Measurements from ENCODE around the gene RMND5B.
A peak's percentile ranks its signal among the peaks of the same experiment; 100 is the strongest.

The RMND5B gene

DNA sequence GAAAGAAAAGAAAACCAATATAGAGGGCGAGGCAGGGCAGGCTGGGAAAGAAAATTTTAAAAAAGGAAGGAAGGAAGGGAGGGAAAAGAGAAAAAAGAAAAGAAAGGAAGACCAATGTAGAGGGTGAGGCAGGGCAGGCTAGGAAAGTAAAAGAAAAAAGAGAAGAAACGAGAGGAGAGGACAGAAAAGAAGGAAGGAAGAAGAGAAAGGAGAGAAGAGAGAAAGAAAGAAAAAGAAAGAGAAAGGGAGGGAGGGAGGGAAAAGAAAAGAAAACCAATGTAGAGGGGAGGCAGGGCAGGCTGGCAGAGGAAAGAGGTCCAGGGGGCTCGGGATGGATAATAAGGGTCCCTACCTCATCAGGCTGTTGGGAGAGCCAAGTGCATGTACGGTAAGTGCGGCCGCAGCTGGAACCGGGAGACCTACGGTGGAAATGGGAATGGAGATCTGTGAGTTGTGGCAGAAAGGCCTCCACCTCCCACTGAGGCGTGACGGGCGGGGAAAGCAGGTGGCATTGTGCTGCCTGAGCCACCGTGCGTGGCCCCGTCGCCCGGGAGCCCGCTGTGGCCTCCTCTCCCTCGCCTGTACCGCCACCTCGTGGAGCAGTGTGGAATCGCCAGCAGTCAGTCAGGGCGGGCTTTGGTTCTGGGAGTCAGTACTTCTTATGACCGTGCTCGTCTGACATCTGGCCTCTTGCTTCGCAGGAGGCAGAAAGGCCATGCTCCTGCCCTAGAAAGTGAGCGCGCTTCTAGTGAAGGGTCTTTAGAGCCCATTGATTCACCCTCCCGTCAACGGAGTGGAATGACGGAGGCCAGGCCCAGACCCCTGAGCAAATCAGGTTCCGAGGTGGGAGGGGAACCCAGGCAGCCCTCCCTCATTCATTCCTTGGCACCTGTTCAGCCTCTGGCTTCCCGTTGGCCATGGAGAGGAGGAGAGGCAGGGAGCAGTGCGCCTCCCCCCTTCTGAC, 33.2 kb downstream of the RMND5B start:
- TF ChIP-seq, protein P1, sequence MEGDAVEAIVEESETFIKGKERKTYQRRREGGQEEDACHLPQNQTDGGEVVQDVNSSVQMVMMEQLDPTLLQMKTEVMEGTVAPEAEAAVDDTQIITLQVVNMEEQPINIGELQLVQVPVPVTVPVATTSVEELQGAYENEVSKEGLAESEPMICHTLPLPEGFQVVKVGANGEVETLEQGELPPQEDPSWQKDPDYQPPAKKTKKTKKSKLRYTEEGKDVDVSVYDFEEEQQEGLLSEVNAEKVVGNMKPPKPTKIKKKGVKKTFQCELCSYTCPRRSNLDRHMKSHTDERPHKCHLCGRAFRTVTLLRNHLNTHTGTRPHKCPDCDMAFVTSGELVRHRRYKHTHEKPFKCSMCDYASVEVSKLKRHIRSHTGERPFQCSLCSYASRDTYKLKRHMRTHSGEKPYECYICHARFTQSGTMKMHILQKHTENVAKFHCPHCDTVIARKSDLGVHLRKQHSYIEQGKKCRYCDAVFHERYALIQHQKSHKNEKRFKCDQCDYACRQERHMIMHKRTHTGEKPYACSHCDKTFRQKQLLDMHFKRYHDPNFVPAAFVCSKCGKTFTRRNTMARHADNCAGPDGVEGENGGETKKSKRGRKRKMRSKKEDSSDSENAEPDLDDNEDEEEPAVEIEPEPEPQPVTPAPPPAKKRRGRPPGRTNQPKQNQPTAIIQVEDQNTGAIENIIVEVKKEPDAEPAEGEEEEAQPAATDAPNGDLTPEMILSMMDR (IDR thresholded peaks at IDR 0.05; ENCODE audit: low read depth, low read length, missing control alignments), result peak; percentile 99
- no peak for DNase-seq (ENCODE audit: low read depth)
- peak overlapping the region; percentile 15 for H3K4me3 ChIP-seq (ENCODE audit: low read depth, low read length)
- in situ Hi-C loops (cut with HindIII; ENCODE audit: low sequenced_read_pairs), result no loop called here

DNA sequence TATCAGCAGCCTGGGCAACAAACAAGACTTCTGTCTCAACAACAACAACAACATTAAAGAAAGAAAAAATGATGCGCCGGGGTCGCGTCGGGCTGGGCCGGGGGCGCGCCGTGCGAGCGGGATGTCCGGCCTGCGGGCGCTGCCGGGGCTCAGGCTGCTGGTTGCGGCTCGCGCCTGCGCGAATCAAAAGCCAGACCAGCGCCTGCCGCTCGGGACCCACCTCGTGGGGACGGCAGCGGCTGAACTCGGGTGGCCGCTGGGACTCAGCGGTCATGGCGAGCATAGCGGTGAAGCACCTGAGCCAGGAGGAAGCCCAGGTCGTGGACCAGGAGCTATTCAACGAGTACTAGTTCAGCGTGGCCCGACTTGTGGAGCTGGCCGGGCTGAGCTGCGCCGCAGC, 34.8 kb downstream of the RMND5B start:
- H3K4me3 ChIP-seq (ENCODE audit: low read depth, low read length), result no peak overlapping the region

DNA sequence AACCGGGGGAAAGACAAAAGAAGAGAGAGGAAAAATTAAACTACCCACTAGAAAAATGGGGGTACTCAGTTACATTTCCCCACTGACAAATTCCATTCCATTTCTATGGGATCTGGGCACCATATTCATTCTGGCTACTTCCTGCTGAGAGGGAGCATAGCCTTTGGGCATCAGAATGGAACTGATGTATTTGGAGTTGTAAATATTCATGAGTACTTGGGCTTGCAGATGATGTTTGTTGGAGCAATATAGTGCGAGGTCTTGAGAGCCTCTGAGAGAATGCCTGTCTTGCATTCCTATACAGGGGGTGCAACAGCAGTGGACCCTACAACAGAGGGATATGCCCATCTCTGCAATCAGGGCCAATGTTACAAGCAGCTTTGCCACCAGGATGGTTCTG, 39.6 kb downstream of the RMND5B start:
- TF ChIP-seq, protein P1 (IDR thresholded peaks at IDR 0.05; ENCODE audit: low read depth, low read length, missing control alignments), result no peak
- in situ Hi-C loops (cut with HindIII; ENCODE audit: low sequenced_read_pairs), result no loop called here
- no peak overlapping the region for H3K4me3 ChIP-seq (ENCODE audit: low read depth, low read length)
- DNase-seq (ENCODE audit: low read depth), result no peak

More for the DNA sequence above, 34.8 kb downstream of the RMND5B start:
- in situ Hi-C loops (cut with HindIII; ENCODE audit: low sequenced_read_pairs), result no loop called here
- no peak for DNase-seq (ENCODE audit: low read depth)
- TF ChIP-seq, protein P1 (IDR thresholded peaks at IDR 0.05; ENCODE audit: low read depth, low read length, missing control alignments), result no peak

DNA sequence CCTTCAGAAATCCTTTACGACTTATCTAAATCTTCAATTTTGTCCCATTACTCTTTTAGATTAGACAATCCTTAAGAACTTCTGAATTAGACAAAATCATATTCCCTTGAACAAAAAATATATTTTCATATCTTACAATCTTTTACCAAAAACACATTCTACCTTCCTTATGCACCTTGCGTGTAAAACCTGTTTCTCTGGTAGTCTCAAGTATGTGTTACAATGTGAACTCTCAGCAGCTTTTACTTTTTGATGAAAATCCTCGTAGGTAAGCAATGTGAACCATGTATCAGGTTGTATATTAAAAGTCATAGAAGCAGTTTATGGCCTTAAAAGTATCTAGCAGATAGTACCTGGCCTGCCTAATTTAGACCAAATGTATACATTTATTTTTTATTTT, 43.6 kb downstream of the RMND5B start:
- no peak overlapping the region for H3K4me3 ChIP-seq (ENCODE audit: low read depth, low read length)
- TF ChIP-seq, protein P1 (IDR thresholded peaks at IDR 0.05; ENCODE audit: low read depth, low read length, missing control alignments), result no peak
- no peak for DNase-seq (ENCODE audit: low read depth)
- in situ Hi-C loops (cut with HindIII; ENCODE audit: low sequenced_read_pairs), result no loop called here

GRCh38 chr5:178176791-178177190, 46.0 kb downstream of the RMND5B start:
- H3K4me3 ChIP-seq (ENCODE audit: low read depth, low read length), result no peak overlapping the region
- DNase-seq (ENCODE audit: low read depth), result no peak
- in situ Hi-C loops (cut with HindIII; ENCODE audit: low sequenced_read_pairs), result no loop called here
- TF ChIP-seq, protein P1 (IDR thresholded peaks at IDR 0.05; ENCODE audit: low read depth, low read length, missing control alignments), result no peak

- in situ Hi-C loops (cut with HindIII; ENCODE audit: low sequenced_read_pairs), result no loop called here
- no peak for DNase-seq (ENCODE audit: low read depth)
- TF ChIP-seq, protein P1 (IDR thresholded peaks at IDR 0.05; ENCODE audit: low read depth, low read length, missing control alignments), result no peak
- no peak overlapping the region for H3K4me3 ChIP-seq (ENCODE audit: low read depth, low read length)
These were observed 46.8 kb downstream of the RMND5B start for GRCh38 chr5:178177569-178177968.

Data from astrocyte of the cerebellum (primary cell).